Lower leg skin (tissue), 4 donors: ENCODE measurements around the gene ATP9B. TPM values are rescaled to one million over a fixed set of nuclear protein-coding genes. Genes with fewer than 3 reads are reported as not detected.

ENCODE experiments used
- DNase-seq, 2 donors: peaks; one replicate each; pipeline ENCODE4 v3.0.0-alpha.2; 2019; ENCODE audit warnings: low spot score in 2 of 2
- H3K4me3 ChIP-seq: fragments of 200-600 bp; sonication (generic); 2 replicates; pipeline ENCODE4 v1.5.1; 2017; ENCODE audit warnings: mild to moderate bottlenecking, low read depth; ENCODE audit not compliant: poor library complexity, severe bottlenecking
- CTCF ChIP-seq, 3 donors: fragments of 450-650 bp; IDR thresholded peaks; one replicate each; pipeline ENCODE4 v1.5.1; 2016; ENCODE audit warnings: antibody characterized with exemption in 3 of 3, mild to moderate bottlenecking in 3 of 3, moderate library complexity in 2 of 3
- POLR2A ChIP-seq, 2 donors: fragments of 450-650 bp; IDR thresholded peaks; one replicate each; pipeline ENCODE4 v1.6.1; 2016 to 2017; ENCODE audit warnings: antibody characterized with exemption in 2 of 2, mild to moderate bottlenecking in 1 of 2, moderate library complexity in 1 of 2
- WGBS, 2 donors: methylation state at CpG; one replicate each; pipeline ENCODE4 v1.1.5; 2018; 5-methylcytosine and 5-hydroxymethylcytosine counted together
- intact Hi-C: fragments of 100-400 bp; cut with DNase I; formaldehyde crosslinking; loops from one replicate; pipeline ENCODE4 v1.15.0; 2023; ENCODE audit warnings: low total_unique reads
- total RNA-seq, 4 donors: library from RNA; depleted of rRNA; stranded (reverse); fragments of >200 nt; gene quantifications; one replicate each; pipeline ENCODE4 v1.1.0, GENCODE V29; 2016

Gene ATP9B
- total RNA-seq, 4 donors from 2014 or later = 19.9 to 39.9 (median 26.0) TPM

GRCh38 chr18:79223431-79223830, 154.2 kb downstream of the ATP9B start:
- DNase-seq = no peak
- 74 to 85% methylated on average over 1 of the region's 1 CpG for WGBS, 2 donors
- TF ChIP-seq CTCF (IDR thresholded peaks at IDR 0.05) (no peak), POLR2A (IDR thresholded peaks at IDR 0.05) (no peak)
- H3K4me3 ChIP-seq = no peak overlapping the region
- intact Hi-C loops = no loop called here

GRCh38 chr18:79224381-79224780, 155.2 kb downstream of the ATP9B start:
- no peak overlapping the region for H3K4me3 ChIP-seq
- TF ChIP-seq CTCF (IDR thresholded peaks at IDR 0.05) (no peak), POLR2A (IDR thresholded peaks at IDR 0.05) (no peak)
- WGBS, 2 donors = 83 to 96% methylated on average over 3 of the region's 3 CpGs
- intact Hi-C loops = no loop called here
- no peak for DNase-seq

- WGBS, 2 donors = 57 to 63% methylated on average over 3 of the region's 3 CpGs
- intact Hi-C loops = no loop called here
- no peak overlapping the region for H3K4me3 ChIP-seq
- no peak for DNase-seq
- TF ChIP-seq CTCF (IDR thresholded peaks at IDR 0.05) (no peak), POLR2A (IDR thresholded peaks at IDR 0.05) (no peak)
Observed at GRCh38 chr18:79227621-79228020, 158.4 kb downstream of the ATP9B start.

- intact Hi-C loops = no loop called here
- no peak for DNase-seq
- WGBS, 2 donors = 93 to 95% methylated on average over 6 of the region's 6 CpGs
- no peak overlapping the region for H3K4me3 ChIP-seq
- no peak for TF ChIP-seq CTCF (IDR thresholded peaks at IDR 0.05)
- no peak for TF ChIP-seq POLR2A (IDR thresholded peaks at IDR 0.05)
Observed at GRCh38 chr18:79229431-79229830, 160.2 kb downstream of the ATP9B start.

GRCh38 chr18:79234438-79234837, 165.2 kb downstream of the ATP9B start:
- no peak for DNase-seq
- WGBS, 2 donors = 94 to 97% methylated on average over 14 of the region's 14 CpGs
- intact Hi-C loops = no loop called here
- no peak overlapping the region for H3K4me3 ChIP-seq
- no peak for TF ChIP-seq POLR2A (IDR thresholded peaks at IDR 0.05)
- no peak for TF ChIP-seq CTCF (IDR thresholded peaks at IDR 0.05)

GRCh38 chr18:79239631-79240030, 170.4 kb downstream of the ATP9B start:
- intact Hi-C loops = no loop called here
- H3K4me3 ChIP-seq = no peak overlapping the region
- 94 to 96% methylated on average over 11 to 12 of the region's 12 CpGs for WGBS, 2 donors
- DNase-seq = no peak
- no peak for TF ChIP-seq POLR2A (IDR thresholded peaks at IDR 0.05)
- TF ChIP-seq CTCF (IDR thresholded peaks at IDR 0.05) = no peak
